GM18909 (cell line): Measurements from ENCODE around the gene ULK4.

ENCODE experiments used
- ATAC-seq: cut with Tn5 transposase; IDR thresholded peaks from one replicate; pipeline ENCODE4 v1.9.1; 2021; ENCODE audit warnings: mild to moderate bottlenecking; ENCODE audit not compliant: unreplicated experiment, poor library complexity

Gene ULK4

GRCh38 chr3:41521010-41521655, 440.8 kb downstream of the ULK4 start:
- ATAC-seq = no peak

GRCh38 chr3:41519746-41520145, 442.2 kb downstream of the ULK4 start:
- no peak for ATAC-seq

GRCh38 chr3:41518626-41519025, 443.3 kb downstream of the ULK4 start:
- no peak for ATAC-seq

- no peak for ATAC-seq
Measured at GRCh38 chr3:41508063-41508696, 453.7 kb downstream of the ULK4 start.

GRCh38 chr3:41507336-41508062, 454.4 kb downstream of the ULK4 start:
- ATAC-seq = no peak

GRCh38 chr3:41503998-41504623, 457.8 kb downstream of the ULK4 start:
- no peak for ATAC-seq

- ATAC-seq = no peak
Measured at GRCh38 chr3:41502481-41502880, 459.4 kb downstream of the ULK4 start.

- no peak for ATAC-seq
Measured at GRCh38 chr3:41502023-41502422, 459.9 kb downstream of the ULK4 start.

- no peak for ATAC-seq
Measured at GRCh38 chr3:41498847-41499246, 463.1 kb downstream of the ULK4 start.

- ATAC-seq = no peak
Measured at GRCh38 chr3:41490360-41490759, 471.5 kb downstream of the ULK4 start.

GRCh38 chr3:41489231-41489630, 472.7 kb downstream of the ULK4 start:
- no peak for ATAC-seq

GRCh38 chr3:41488501-41488900, 473.4 kb downstream of the ULK4 start:
- no peak for ATAC-seq

- no peak for ATAC-seq
Measured at GRCh38 chr3:41485484-41485883, 476.4 kb downstream of the ULK4 start.

GRCh38 chr3:41482134-41482533, 479.8 kb downstream of the ULK4 start:
- ATAC-seq = no peak

GRCh38 chr3:41478278-41478677, 483.6 kb downstream of the ULK4 start:
- no peak for ATAC-seq

- no peak for ATAC-seq
Measured at GRCh38 chr3:41477399-41478014, 484.4 kb downstream of the ULK4 start.

- ATAC-seq = no peak
Measured at GRCh38 chr3:41469083-41469482, 492.8 kb downstream of the ULK4 start.

- no peak for ATAC-seq
Measured at GRCh38 chr3:41467481-41467880, 494.4 kb downstream of the ULK4 start.

- ATAC-seq = no peak
Measured at GRCh38 chr3:41464858-41465257, 497.0 kb downstream of the ULK4 start.

GRCh38 chr3:41464401-41464800, 497.5 kb downstream of the ULK4 start:
- ATAC-seq = no peak
